Amniotic stem cell (primary cell): ENCODE results near the gene NPR1.
"Not testable (repeated sequence)": the region's sequence is repeated elsewhere in the genome, so short reads cannot be mapped to it uniquely, and the experiment has no call there.

Source experiments
- DNase-seq: peaks from one replicate; lab custom pipeline; 2025; lab: John Stamatoyannopoulos, UW

NPR1 gene

DNA sequence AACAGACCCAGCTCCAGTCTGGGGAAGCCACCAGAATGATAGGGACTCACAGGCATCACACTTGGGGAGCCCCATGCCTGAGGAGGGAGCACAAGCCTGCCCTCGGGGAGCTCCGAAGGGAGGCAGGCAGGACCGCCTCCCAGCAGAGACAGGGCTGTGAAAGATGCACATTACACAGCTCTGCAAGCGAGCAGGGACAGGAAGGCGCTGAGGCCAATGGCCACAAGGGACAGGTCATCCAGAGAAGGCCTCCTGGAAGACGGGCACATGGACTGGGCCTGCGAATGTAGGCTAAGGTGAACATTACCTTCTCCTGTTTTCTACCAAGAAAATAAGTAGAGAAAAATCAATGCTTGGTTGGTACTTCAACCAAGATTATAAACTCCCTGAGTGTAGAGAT is 4.2 kb downstream of the NPR1 start:
- DNase-seq = no peak

DNA sequence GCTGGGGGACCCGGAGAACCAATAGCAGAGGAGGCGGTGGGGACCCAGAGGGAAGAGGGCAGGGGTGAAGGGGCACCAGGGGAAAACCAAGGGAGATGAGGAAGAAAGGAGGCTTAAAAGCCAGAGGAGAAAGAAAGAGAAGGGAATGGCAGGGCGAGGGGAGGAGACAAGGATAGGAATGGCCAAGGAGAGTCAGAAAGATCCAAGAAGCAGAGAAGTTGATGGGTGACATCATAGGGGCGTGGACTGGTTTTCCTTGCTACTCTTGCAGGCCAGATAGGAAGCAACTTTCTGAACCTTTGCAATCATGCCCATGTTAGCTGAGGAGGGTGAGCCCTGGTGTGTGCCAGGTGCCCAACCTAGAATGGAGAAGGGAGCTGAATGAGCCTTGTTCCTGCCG is 5.4 kb downstream of the NPR1 start:
- no peak for DNase-seq

DNA sequence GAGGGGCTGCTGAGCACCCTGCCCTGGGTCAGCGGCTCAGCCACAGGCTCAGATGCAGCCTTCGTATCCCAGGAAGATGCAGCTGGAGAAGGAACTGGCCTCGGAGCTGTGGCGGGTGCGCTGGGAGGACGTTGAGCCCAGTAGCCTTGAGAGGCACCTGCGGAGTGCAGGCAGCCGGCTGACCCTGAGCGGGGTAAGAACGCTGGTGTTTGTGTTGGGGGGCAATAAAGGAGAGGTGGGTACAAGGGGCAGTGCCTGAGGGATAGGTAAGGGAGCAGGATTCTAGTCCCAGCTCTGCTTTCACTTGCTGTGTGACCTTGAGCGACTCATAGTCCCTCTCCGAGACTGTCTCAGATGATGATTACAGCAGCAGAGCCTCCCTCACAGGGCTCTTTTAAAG is 6.4 kb downstream of the NPR1 start:
- no peak for DNase-seq

DNA sequence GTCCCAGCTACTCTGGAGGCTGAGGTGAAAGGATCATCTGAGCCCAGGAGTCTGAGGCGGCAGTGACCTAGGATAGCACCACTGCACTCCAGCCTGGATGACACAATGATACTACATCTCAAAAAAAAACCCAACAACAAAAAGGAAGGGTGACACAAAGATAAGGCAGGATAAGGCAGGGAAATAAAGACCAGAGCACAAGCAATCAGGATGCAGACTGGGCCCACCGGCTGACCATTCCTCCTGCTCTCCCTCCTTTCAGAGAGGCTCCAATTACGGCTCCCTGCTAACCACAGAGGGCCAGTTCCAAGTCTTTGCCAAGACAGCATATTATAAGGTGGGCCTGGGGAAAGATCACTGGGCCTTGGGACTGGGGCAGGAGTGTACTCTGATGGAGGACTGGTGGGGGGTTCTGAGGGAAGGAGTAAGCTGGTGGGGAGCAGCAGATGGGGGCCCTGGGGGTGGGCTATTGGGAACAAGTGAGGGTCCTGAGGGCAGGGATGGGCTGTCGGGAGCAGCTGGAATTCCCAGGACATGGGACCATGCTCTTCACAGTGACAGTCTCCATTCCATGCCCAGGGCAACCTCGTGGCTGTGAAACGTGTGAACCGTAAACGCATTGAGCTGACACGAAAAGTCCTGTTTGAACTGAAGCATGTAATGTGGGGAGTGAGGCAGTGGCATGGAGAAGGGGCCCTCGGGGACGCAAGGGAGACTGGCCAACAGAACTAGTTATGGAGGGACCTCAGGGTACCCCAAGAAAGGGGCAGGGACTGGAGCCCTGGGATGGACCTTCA is 7.3 kb downstream of the NPR1 start:
- no peak for DNase-seq

DNA sequence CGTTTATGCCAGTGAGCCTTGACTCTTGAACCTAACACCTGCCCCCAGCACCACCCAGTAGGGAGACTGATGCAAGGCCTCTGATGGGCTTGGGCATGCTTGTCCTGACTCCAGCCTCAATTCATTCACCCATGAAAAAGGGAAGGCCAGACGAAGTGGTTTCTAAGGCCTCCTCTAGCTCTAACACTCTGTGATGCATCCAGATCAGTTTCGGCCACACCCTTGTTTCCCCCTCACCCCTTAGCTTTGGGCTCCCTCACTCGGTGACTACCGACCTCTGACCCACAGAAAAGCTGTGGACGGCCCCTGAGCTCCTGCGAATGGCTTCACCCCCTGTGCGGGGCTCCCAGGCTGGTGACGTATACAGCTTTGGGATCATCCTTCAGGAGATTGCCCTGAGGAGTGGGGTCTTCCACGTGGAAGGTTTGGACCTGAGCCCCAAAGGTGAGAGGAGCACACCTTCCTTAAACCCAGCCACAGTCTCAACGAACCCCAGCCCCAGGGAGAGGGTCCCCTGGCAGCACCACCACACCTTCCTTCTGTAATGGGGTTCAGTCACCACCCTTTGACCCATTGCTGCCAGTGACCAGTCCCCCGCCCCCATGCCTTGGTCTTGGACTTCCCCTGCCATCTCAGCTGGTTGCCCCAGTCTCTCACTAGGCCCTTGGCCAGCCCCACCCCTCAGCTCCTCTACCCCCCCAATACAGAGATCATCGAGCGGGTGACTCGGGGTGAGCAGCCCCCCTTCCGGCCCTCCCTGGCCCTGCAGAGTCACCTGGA is 9.0 kb downstream of the NPR1 start:
- DNase-seq = no peak

DNA sequence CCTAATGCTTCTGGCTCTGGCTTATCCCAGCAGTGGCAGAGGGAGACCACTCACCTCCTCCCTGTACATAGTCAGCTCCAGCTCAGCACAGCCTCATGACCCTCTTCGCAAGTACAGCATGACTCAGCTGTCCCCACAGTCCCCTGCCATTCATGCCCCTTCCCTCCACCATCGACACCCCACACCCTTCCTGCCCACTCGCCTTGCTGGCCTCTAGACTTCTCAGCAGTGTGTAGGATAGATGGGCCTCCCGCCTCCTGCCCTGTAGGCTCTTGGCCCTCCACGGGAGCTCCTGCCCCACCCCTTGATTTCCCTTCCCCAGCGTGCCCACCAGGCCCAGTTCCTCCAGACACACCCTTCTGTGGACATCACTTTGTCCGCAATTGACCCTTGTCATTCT is 9.8 kb downstream of the NPR1 start:
- no peak for DNase-seq

DNA sequence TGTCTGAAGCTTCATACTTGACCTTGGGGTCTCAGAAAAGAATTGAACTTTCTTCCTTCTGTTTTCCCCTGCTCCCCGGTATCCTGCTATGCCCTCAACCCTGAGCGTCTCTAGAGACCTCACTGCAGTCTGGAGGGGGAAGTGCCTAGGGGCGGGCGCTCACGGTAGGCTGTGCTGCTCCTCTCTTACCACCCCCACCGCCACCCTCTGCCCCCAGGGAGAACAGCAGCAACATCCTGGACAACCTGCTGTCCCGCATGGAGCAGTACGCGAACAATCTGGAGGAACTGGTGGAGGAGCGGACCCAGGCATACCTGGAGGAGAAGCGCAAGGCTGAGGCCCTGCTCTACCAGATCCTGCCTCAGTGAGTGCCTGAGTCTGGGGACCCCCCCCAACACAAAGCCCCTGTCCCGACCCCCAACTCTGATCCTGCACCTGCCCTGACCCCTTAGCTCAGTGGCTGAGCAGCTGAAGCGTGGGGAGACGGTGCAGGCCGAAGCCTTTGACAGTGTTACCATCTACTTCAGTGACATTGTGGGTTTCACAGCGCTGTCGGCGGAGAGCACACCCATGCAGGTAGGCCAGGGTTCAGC is 10.3 kb downstream of the NPR1 start:
- no peak for DNase-seq

DNA sequence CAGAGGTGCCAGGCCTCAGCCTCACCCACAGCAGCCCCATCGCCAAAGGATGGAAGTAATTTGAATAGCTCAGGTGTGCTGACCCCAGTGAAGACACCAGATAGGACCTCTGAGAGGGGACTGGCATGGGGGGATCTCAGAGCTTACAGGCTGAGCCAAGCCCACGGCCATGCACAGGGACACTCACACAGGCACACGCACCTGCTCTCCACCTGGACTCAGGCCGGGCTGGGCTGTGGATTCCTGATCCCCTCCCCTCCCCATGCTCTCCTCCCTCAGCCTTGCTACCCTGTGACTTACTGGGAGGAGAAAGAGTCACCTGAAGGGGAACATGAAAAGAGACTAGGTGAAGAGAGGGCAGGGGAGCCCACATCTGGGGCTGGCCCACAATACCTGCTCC is 15.0 kb downstream of the NPR1 start:
- no peak for DNase-seq

DNA sequence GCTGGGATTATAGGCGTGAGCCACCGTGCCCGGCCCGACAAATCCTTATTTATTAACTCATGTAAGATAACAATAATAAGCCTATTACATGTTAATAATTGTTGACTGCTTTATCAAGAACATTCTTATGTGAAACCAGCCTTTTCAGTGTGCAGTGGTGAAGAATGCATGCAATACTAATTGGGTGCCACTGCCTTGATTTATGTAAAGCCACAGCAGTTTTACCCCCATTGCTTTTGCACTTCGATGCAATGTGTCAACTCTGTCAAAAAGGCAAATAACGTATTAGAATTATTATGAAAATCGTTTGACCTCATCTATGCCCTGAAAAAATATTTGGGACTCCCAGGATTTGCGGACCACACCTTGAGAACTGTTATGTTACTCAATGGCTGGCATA is 18.3 kb downstream of the NPR1 start:
- DNase-seq = no peak

DNA sequence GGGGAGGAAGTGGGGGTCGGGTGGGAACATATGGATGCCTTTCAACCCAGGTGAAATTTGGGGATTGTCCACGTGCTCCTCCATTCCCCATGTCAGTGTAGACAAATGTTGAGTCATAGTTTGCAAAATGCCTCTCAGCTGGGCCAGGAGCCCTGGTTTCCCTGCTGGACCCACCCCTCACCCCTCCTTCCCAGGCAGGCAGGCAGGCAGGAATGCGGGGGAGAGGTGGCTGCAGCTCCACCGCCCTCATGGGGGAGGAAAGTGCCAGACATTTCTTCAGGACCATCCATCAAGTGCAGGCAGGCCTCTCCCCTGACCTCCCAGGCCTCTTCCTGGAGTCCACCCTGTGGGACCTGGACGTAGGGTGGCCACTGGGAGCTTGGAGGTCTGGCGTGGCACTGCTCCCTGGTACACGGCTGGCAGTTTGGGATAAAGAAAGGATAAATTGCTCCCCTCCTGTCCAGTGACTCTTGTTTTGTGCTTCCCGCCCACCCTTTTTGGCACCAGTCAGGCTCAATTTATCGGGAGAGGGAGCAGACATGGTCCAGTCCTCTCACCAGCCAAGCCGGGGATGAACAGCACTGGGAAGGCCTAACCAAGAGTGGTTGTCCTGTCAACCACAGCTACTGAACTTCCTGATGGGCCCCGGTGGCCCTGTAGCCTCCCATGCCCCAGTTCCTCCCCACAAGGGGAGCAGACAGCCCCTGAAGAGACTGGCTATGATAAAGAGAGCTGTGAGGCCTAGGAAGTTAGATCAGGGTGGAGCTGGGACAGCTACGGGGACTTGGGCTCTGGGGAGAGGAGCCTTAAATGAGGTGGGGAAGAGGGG is 18.9 kb downstream of the NPR1 start:
- no peak for DNase-seq

DNA sequence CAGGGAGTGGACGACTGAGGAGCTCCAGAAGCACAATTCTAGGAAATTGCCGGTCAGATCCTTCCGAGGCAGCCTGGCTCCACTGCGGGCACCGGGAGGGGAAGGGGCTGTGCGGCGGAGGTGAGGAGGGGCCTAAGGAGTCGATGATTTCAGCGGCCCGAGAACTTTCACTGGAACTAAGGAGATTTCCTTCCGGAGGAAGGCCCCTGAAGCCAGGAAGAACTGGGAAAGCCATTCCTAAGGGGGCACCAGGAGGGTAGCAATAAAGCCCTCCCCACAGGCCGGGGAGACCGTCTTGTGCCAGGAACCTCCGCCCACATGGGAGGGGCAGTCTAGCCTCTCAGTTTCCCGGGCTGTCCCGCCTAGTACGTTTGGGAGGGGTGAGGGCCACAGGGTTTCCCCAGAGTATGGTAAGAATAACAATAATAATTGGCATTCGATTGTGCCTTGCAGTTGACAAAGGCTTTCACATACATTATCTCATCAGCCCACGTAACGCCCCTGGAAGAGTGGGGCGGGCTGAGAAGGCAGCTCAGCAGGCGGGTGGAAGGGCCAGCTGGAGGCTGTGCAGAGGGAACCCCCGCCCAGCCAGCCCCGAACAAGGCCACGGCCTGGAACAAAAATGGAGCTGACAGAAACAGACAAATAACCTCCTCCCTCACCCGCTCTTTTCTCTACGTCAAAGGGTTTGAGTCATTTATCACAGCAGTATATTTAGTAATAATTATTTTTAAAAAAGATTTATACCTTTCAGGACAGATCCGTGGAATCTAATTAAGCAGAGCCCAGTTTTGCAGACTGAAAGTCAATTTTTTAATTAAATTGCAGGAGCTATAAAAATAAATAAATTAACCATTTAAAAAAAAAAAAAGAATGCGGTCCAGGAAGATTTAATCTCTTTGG is 19.8 kb downstream of the NPR1 start:
- DNase-seq = no peak

DNA sequence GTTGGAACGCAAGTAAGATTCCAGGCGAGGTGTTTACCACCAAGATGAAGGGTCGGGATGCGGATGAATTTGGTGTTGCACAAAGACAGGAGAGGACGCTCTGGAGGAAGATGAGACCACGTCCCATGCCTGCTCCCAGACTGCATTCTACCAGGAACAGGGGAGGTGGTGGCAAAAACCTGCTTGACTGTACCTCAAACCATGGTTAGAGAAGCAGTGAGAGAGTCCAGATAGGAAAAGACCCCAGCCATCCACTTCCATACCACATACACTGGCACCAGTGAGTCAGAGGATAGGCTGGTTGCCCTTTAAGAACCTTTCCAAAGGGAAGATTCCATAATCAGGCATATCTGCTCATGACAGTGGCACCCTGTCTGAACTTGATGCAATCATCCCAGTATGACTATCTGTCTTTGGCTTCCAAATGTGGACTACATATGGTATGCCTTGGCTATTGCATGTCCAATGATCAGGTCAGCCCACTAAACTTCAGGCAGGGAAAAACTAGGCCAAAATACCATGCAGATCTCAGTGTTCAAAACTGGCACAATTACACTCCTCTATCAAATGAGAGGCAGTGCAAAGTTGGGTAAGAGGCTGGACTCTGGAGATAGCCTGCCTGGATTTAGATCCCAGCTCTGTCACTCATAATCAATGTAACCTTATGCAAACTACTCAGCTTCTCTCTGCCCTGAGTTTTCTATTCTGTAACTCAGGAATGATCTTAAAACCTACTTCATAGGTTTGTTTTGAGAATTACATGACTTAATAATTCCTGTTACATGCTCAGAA is 20.6 kb downstream of the NPR1 start:
- no peak for DNase-seq

DNA sequence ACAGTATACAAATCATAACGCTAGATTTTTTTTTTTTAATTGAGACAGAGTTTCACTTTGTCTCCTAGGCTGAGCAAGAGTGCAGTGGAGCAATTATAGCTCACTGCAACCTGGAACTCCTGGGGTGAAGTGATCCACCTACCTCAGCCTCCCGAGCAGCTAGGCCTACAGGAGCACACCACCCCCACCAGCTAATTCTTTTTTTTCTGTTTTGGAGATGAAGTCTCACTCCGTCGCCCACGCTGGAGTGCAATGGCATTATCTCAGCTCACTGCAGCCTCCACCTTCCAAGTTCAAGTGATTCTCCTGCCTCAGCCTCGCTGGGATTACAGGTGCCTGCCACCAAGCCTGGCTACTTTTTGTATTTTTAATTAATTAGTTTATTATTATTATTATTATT is 21.3 kb downstream of the NPR1 start:
- no peak for DNase-seq

DNA sequence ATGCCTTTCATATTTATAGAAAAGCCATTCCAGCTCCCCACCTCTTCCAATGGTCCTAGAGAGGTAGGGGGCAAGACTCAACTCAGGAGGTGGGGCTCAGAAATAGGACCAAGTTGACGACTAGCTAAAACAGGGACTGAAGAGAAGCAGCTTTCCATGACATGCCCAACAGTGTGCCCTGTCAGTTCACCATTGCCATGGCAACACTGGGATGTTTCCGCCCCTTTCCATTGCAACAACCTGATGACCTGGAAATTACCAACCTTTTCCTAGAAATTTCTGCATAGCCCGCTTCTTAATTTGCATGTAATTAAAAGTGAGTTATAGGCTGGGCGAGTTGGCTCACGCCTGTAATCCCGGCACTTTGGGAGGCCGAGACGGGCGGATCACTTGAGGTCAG is 27.0 kb downstream of the NPR1 start:
- no peak for DNase-seq

DNA sequence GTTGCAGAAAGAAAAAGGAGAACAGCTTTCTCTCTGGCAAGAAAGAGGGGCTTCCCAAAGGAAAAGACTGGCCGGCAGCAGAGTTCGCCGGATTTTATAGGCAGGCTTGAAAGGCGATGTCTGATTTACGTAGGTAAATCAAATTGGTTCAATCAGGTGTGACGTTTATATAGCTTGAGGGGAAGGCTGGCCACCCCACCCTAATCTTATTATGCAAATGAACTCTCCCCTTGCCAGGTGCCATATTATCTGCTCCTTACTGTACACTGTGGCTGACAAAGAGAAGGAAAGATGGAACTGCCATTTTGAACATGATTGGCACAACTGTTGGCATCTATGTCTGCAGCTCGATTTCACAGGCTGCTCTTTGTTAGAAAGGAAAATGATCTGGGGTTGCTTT is 32.5 kb downstream of the NPR1 start:
- DNase-seq = no peak

DNA sequence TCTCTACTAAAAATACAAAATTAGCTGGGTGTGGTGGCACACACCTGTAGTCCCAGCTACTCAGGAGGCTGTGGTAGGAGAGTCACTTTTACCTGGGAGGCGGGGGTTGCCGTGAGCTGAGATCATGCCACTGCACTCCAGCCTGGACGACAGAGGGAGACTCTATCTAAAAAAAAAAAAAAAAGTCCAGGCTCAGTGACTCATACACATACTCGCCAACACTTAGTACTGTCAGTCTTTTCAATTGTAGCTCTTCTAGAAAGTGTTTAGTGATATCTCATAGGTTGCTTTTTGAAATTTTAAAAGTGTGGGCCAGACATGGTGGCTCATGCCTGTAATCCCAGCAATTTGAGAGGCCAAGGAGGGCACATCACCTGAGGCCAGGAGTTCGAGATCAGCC is 37.7 kb downstream of the NPR1 start:
- DNase-seq = not testable (repeated sequence)

DNA sequence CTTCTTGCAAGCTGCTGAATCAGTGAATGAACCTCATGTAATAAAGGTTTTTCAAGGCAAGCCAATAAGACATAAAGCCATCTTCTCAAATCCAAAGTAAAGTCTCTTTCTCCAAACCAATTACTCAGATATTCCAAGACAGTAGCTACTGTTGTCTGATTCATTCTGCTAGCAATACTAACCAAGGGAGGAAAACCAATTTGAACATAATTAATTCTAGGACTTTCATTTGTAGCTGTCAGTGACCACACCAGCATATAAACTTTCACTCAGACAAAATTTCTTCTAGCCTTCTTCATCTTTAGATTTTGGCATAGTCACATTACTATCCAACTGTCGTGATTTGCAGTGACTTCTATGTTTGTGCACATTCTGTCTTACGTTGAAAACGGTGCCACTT is 38.8 kb downstream of the NPR1 start:
- DNase-seq = no peak

DNA sequence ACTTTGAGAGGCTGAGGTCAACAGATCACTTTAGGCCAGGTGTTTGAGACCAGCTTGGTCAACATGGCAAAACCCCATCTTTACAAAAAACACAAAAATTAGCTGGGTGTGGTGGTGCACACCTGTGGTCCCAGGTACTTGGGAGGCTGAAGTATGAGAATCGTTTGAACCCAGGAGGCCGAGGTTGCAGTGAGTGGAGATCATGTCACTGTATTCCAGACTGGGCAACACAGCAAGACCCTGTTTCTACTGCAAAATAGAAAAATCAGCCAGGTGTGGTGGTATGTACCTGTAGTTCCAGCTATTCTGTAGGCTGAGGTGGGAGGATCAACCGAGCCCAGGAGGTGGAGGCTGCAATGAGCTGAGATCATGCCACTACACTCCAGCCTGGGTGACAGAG is 45.2 kb downstream of the NPR1 start:
- DNase-seq = no peak

DNA sequence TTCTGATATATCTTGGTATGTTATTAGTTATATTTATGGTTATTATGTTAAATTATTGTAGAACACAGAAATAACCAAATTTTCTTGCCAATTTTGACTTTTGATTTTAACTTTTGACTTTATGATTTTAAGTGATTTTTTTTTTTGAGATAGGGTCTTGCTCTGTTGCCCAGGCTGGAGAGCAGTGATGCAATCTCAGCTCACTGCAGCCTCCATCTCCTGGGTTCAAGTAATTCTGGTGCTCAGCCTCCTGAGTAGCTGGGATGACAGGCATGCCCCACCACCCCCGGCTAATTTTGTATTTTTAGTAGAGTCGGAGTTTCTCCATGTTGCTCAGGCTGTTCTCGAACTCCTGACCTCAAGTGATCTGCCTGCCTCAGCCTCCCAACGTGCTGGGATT is 46.1 kb downstream of the NPR1 start:
- DNase-seq = not testable (repeated sequence)
